ENCODE results near the gene EPSTI1.

EPSTI1 gene

GRCh38 chr13:42883142-42883541 is 108.9 kb downstream of the EPSTI1 start:
- Histone ChIP-seq H3K27me3 (ENCODE audit: insufficient read depth, low read depth, severe bottlenecking) (no peaks in the 10 kb centered on the region), H3K27ac (no peak overlapping the region), H3K36me3 (no peaks in the 10 kb centered on the region), H3K9me3 (ENCODE audit: severe bottlenecking) (no peaks in the 10 kb centered on the region), H3K4me3 (ENCODE audit: low read depth, low read length) (no peak overlapping the region)
- TF ChIP-seq, protein P1, sequence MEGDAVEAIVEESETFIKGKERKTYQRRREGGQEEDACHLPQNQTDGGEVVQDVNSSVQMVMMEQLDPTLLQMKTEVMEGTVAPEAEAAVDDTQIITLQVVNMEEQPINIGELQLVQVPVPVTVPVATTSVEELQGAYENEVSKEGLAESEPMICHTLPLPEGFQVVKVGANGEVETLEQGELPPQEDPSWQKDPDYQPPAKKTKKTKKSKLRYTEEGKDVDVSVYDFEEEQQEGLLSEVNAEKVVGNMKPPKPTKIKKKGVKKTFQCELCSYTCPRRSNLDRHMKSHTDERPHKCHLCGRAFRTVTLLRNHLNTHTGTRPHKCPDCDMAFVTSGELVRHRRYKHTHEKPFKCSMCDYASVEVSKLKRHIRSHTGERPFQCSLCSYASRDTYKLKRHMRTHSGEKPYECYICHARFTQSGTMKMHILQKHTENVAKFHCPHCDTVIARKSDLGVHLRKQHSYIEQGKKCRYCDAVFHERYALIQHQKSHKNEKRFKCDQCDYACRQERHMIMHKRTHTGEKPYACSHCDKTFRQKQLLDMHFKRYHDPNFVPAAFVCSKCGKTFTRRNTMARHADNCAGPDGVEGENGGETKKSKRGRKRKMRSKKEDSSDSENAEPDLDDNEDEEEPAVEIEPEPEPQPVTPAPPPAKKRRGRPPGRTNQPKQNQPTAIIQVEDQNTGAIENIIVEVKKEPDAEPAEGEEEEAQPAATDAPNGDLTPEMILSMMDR (IDR thresholded peaks at IDR 0.05; ENCODE audit: low read depth, low read length): no peak
- no peak for DNase-seq

- no peak overlapping the region for H3K27ac ChIP-seq
- no peak for DNase-seq
- no peak overlapping the region for H3K4me3 ChIP-seq (ENCODE audit: low read depth, low read length)
- H3K27me3 ChIP-seq (ENCODE audit: insufficient read depth, low read depth, severe bottlenecking): no peaks in the 10 kb centered on the region
- no peaks in the 10 kb centered on the region for H3K9me3 ChIP-seq (ENCODE audit: severe bottlenecking)
- TF ChIP-seq, protein P1 (IDR thresholded peaks at IDR 0.05; ENCODE audit: low read depth, low read length): no peak
- H3K36me3 ChIP-seq: no peaks in the 10 kb centered on the region
Measured at GRCh38 chr13:42880056-42880605, 111.9 kb downstream of the EPSTI1 start.

GRCh38 chr13:42878721-42879120 is 113.3 kb downstream of the EPSTI1 start:
- H3K9me3 ChIP-seq (ENCODE audit: severe bottlenecking): no peaks in the 10 kb centered on the region
- TF ChIP-seq, protein P1 (IDR thresholded peaks at IDR 0.05; ENCODE audit: low read depth, low read length): no peak

GRCh38 chr13:42876887-42877545 is 115.0 kb downstream of the EPSTI1 start:
- TF ChIP-seq, protein P1 (IDR thresholded peaks at IDR 0.05; ENCODE audit: low read depth, low read length): no peak
- no peaks in the 10 kb centered on the region for H3K27me3 ChIP-seq (ENCODE audit: insufficient read depth, low read depth, severe bottlenecking)
- no peak overlapping the region for H3K4me3 ChIP-seq (ENCODE audit: low read depth, low read length)
- no peak overlapping the region for H3K27ac ChIP-seq
- no peaks in the 10 kb centered on the region for H3K9me3 ChIP-seq (ENCODE audit: severe bottlenecking)
- no peaks in the 10 kb centered on the region for H3K36me3 ChIP-seq
- no peak for DNase-seq

More at GRCh38 chr13:42878721-42879120, 113.3 kb downstream of the EPSTI1 start:
- no peak overlapping the region for H3K27ac ChIP-seq
- no peak for DNase-seq
- H3K4me3 ChIP-seq (ENCODE audit: low read depth, low read length): no peak overlapping the region
- H3K27me3 ChIP-seq (ENCODE audit: insufficient read depth, low read depth, severe bottlenecking): no peaks in the 10 kb centered on the region
- H3K36me3 ChIP-seq: no peaks in the 10 kb centered on the region

- no peaks in the 10 kb centered on the region for H3K27me3 ChIP-seq (ENCODE audit: insufficient read depth, low read depth, severe bottlenecking)
- DNase-seq: no peak
- H3K4me3 ChIP-seq (ENCODE audit: low read depth, low read length): no peak overlapping the region
- no peaks in the 10 kb centered on the region for H3K9me3 ChIP-seq (ENCODE audit: severe bottlenecking)
- H3K27ac ChIP-seq: no peak overlapping the region
- TF ChIP-seq, protein P1 (IDR thresholded peaks at IDR 0.05; ENCODE audit: low read depth, low read length): no peak
- H3K36me3 ChIP-seq: no peaks in the 10 kb centered on the region
Measured at GRCh38 chr13:42876270-42876714, 115.7 kb downstream of the EPSTI1 start.
